Nephron progenitor cell (in vitro differentiated cells): Measurements from ENCODE around the gene S100A14.

ENCODE experiments used
- DNase-seq: peaks from one replicate; pipeline ENCODE4 v3.0.0; 2021
- H3K27ac Mint-ChIP-seq: 2 replicates; pipeline ENCODE4 v1.8.0; 2021; ENCODE audit warnings: mild to moderate bottlenecking, moderate library complexity, mixed read lengths
- H3K27me3 Mint-ChIP-seq: 2 replicates; pipeline ENCODE4 v1.8.0; 2021; ENCODE audit warnings: mild to moderate bottlenecking, low read depth, mixed read lengths; ENCODE audit not compliant: poor library complexity
- H3K36me3 Mint-ChIP-seq: 2 replicates; pipeline ENCODE4 v1.8.0; 2021; ENCODE audit warnings: low read depth, mixed read lengths
- H3K4me1 Mint-ChIP-seq: 2 replicates; pipeline ENCODE4 v1.8.0; 2021; ENCODE audit warnings: mixed read lengths
- H3K4me3 Mint-ChIP-seq: 2 replicates; pipeline ENCODE4 v1.8.0; 2021; ENCODE audit warnings: mild to moderate bottlenecking, moderate library complexity, mixed read lengths
- H3K9me3 Mint-ChIP-seq: 2 replicates; pipeline ENCODE4 v1.8.0; 2021; ENCODE audit warnings: mild to moderate bottlenecking, moderate library complexity, mixed read lengths
- TF ChIP-seq, protein P1 (sequence below): fragments of 200-600 bp; sonication (generic); IDR thresholded peaks from 2 replicates; pipeline ENCODE4 v1.5.0; 2021; ENCODE audit warnings: antibody characterized with exemption

The S100A14 gene

DNA sequence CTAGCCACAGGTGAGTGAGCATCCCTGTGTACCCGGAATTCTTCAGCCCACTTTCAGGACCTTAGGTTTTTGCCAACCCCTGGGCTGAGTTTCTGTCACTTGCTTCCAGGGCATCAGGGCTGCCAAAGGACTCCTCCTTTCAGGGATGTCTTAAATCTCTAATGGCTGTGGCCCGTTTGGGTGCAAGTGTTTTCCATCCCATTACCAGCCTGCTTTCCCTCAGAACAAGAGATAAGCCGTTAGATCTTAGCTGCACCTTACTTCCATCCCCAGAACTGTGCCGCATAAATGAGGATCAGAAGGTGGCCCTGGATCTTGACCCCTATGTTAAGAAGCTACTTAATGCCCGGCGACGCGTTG, 43.0 kb upstream of the S100A14 start:
- DNase-seq: no peak
- no peaks in the 10 kb centered on the region for H3K9me3 Mint-ChIP-seq
- H3K4me3 Mint-ChIP-seq: peak overlapping the region; percentile 97

DNA sequence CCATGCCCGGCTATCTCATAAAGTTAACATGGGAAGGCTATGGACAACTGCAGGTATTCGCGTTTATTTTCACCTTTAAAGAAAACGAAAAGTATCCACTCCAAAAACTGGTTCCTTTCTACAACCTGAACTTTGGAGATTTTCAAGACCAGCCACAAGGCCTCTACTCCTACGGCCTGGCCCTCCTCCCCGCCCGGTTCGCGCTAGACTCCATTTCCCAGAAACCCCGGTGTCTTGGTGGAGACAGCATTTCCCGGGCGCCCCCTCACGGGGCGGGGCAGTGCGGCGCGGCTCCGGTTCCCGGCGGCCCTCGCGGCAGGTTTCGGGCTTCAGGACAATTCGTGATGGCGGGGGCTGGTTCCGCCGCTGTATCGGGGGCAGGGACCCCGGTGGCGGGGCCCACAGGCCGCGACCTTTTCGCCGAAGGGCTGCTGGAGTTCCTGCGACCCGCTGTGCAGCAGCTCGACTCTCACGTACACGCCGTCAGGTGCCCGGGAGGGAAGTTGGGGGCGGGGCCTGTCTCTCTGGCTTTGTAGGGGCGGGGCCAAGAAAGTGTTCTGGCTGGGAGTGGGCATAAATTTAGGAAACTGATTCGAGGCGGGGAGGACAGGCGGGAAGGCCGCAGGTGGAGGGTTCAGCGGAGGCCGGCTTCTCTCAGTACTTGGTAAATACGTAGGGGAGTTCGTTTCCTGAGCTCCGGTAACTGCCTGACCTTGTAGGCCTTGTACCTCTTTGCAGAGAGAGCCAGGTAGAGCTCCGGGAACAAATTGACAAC, 42.5 kb upstream of the S100A14 start, which contains the start of gene SNAPIN:
Gene SNAPIN (plus strand): TSS at position 304 of the 775 bp plus-strand sequence. CDS start 41 bp downstream, at position 345.
- no peaks in the 10 kb centered on the region for H3K9me3 Mint-ChIP-seq
- H3K27me3 Mint-ChIP-seq: peaks cover 3% of the 10 kb centered on the region
- H3K4me3 Mint-ChIP-seq: peak within 1 kb of the TSS; percentile 97
- H3K36me3 Mint-ChIP-seq: peaks cover 27% of the 10 kb centered on the region
- DNase-seq: peak; percentile 90
- H3K27ac Mint-ChIP-seq: peak within 1 kb of the TSS; percentile 69
- H3K4me1 Mint-ChIP-seq: peaks cover 26% of the 10 kb centered on the region
- TF ChIP-seq, protein P1, sequence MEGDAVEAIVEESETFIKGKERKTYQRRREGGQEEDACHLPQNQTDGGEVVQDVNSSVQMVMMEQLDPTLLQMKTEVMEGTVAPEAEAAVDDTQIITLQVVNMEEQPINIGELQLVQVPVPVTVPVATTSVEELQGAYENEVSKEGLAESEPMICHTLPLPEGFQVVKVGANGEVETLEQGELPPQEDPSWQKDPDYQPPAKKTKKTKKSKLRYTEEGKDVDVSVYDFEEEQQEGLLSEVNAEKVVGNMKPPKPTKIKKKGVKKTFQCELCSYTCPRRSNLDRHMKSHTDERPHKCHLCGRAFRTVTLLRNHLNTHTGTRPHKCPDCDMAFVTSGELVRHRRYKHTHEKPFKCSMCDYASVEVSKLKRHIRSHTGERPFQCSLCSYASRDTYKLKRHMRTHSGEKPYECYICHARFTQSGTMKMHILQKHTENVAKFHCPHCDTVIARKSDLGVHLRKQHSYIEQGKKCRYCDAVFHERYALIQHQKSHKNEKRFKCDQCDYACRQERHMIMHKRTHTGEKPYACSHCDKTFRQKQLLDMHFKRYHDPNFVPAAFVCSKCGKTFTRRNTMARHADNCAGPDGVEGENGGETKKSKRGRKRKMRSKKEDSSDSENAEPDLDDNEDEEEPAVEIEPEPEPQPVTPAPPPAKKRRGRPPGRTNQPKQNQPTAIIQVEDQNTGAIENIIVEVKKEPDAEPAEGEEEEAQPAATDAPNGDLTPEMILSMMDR: no peak

More for the DNA sequence above, 43.0 kb upstream of the S100A14 start:
- TF ChIP-seq, protein P1: no peak
- Mint-ChIP-seq H3K27ac (no peak overlapping the region), H3K36me3 (peaks cover 33% of the 10 kb centered on the region), H3K27me3 (peaks cover 3% of the 10 kb centered on the region), H3K4me1 (peaks cover 26% of the 10 kb centered on the region)

DNA sequence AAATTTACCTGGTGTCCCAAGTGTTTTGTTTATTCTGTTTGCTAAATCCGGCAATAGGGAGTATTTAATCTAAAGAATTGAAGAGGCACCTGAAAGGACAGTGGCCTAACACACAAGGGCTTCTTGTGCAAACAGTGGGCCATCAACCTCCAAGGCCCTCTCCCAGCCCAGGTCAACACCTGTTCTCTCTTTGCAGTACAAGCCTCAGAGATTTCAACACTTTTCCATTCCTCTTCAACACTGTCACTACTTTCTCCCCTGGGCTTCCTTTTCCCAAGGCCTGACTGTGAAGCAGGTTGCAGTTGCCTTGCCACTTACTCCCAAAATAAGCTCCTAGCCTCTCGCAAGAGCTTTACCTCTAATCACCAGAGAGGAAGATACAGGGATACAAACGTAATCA, 39.2 kb upstream of the S100A14 start:
- H3K36me3 Mint-ChIP-seq: no peaks in the 10 kb centered on the region
- H3K27me3 Mint-ChIP-seq: peaks cover 3% of the 10 kb centered on the region
- H3K4me3 Mint-ChIP-seq: no peak overlapping the region
- H3K27ac Mint-ChIP-seq: no peak overlapping the region
- no peaks in the 10 kb centered on the region for H3K9me3 Mint-ChIP-seq
- DNase-seq: no peak
- TF ChIP-seq, protein P1: no peak
- H3K4me1 Mint-ChIP-seq: peaks cover 18% of the 10 kb centered on the region

DNA sequence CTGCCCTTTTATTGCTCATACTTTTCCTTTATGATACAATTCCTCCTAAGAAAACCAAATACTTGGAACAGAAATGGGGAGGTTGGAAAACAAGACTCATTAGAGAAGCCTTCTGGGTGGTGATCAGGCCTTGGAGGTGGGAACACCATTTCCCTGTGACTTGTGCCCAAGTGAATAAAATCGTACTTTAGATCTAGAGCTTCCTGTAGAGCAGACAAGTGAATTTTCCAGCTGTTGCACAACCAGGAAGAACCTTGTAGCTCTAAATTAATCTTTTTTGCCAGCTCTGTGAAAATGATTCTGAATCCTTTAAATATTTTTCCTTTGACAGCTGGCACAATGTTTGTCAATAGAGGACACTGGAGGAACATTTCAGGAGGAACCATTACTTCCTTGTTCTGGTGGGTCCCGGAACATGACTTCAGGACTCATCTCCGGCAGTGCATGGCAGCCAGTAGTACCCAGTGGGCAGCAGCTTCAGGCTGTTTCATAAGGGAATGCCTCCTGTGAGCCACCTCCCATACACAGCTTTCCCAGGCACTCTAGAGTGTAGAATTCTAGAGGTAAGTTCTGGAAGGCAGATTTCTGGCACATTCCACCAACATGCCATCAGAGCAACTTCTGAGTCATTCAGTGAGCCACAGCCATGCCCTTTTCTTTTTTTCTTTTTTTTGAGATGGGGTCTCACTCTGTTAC, 36.8 kb upstream of the S100A14 start:
- peaks cover 3% of the 10 kb centered on the region for H3K27me3 Mint-ChIP-seq
- H3K27ac Mint-ChIP-seq: no peak overlapping the region
- TF ChIP-seq, protein P1: no peak
- H3K9me3 Mint-ChIP-seq: no peaks in the 10 kb centered on the region
- H3K4me3 Mint-ChIP-seq: no peak overlapping the region
- peaks cover 1% of the 10 kb centered on the region for H3K4me1 Mint-ChIP-seq
- H3K36me3 Mint-ChIP-seq: no peaks in the 10 kb centered on the region
- DNase-seq: no peak

DNA sequence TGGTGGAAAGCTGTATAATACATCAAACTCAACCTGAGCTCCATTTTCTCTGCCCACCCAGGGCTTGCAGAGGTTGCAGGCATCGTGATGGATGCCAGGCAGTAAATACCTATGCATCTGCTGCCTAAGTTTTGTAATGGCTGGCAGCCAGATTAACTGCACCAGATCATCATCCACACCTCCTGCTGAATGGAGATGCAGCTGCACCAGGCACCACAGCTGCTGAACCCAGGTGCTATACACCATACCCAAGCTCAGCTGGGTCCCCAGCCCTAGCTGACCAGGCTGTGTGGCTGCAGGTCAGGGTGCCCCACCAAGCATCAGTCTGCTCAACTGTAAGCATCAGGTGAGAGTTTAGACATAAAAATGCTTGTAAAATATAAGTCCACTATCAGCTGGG, 35.6 kb upstream of the S100A14 start:
- H3K27ac Mint-ChIP-seq: no peak overlapping the region
- no peak overlapping the region for H3K4me3 Mint-ChIP-seq
- H3K4me1 Mint-ChIP-seq: peaks cover 9% of the 10 kb centered on the region
- peaks cover 5% of the 10 kb centered on the region for H3K36me3 Mint-ChIP-seq
- H3K9me3 Mint-ChIP-seq: no peaks in the 10 kb centered on the region
- TF ChIP-seq, protein P1: no peak
- DNase-seq: no peak
- H3K27me3 Mint-ChIP-seq: no peaks in the 10 kb centered on the region
